Activated CD8-positive, alpha-beta memory T cell treated with anti-CD3 and anti-CD28 coated beads, Interleukin-2, amount 50 U/mL, for 24 hours (primary cell): ENCODE measurements around the gene LPAR5.

ENCODE experiments used
- DNase-seq: peaks from one replicate; pipeline ENCODE4 v3.0.0-alpha.2; 2020; ENCODE audit errors: extremely low read depth

Gene LPAR5

GRCh38 chr12:6638305-6638704, 2.5 kb upstream of the LPAR5 start:
- no peak for DNase-seq

- peak; percentile 47 for DNase-seq
Observed at GRCh38 chr12:6635375-6635855, 344 bp downstream of the LPAR5 start.

- DNase-seq, result no peak
Observed at GRCh38 chr12:6632026-6632983, 3.5 kb downstream of the LPAR5 start.

- DNase-seq, result no peak
Observed at GRCh38 chr12:6631549-6631961, 4.2 kb downstream of the LPAR5 start.

- no peak for DNase-seq
Observed at GRCh38 chr12:6630736-6631135, 5.0 kb downstream of the LPAR5 start.

- no peak for DNase-seq
Observed at GRCh38 chr12:6627616-6628015, 8.1 kb downstream of the LPAR5 start.

GRCh38 chr12:6626654-6627283, 9.0 kb downstream of the LPAR5 start:
- DNase-seq, result no peak

GRCh38 chr12:6620885-6621274, 14.9 kb downstream of the LPAR5 start:
- DNase-seq, result no peak

- no peak for DNase-seq
Observed at GRCh38 chr12:6620137-6620884, 15.4 kb downstream of the LPAR5 start.

- no peak for DNase-seq
Observed at GRCh38 chr12:6618483-6619225, 17.1 kb downstream of the LPAR5 start.

- DNase-seq, result no peak
Observed at GRCh38 chr12:6615802-6616201, 20.0 kb downstream of the LPAR5 start.

GRCh38 chr12:6614513-6615172, 21.1 kb downstream of the LPAR5 start:
- no peak for DNase-seq

- no peak for DNase-seq
Observed at GRCh38 chr12:6613776-6614512, 21.8 kb downstream of the LPAR5 start.

- DNase-seq, result no peak
Observed at GRCh38 chr12:6613015-6613775, 22.6 kb downstream of the LPAR5 start.

- DNase-seq, result no peak
Observed at GRCh38 chr12:6612652-6613014, 23.1 kb downstream of the LPAR5 start.

- no peak for DNase-seq
Observed at GRCh38 chr12:6612247-6612646, 23.5 kb downstream of the LPAR5 start.

GRCh38 chr12:6608592-6609281, 27.0 kb downstream of the LPAR5 start:
- DNase-seq, result no peak

- DNase-seq, result no peak
Observed at GRCh38 chr12:6607751-6608591, 27.8 kb downstream of the LPAR5 start.
